GM19452 (cell line): ENCODE results near the gene SLC12A5.
"Not testable (repeated sequence)": the region's sequence is repeated elsewhere in the genome, so short reads cannot be mapped to it uniquely, and the experiment has no call there.

Source experiments
- ATAC-seq: cut with Tn5 transposase; IDR thresholded peaks from one replicate; pipeline ENCODE4 v1.9.1; 2021; ENCODE audit not compliant: unreplicated experiment

The SLC12A5 gene

GRCh38 chr20:46073443-46073842 is 44.4 kb downstream of the SLC12A5 start:
- no peak for ATAC-seq

DNA sequence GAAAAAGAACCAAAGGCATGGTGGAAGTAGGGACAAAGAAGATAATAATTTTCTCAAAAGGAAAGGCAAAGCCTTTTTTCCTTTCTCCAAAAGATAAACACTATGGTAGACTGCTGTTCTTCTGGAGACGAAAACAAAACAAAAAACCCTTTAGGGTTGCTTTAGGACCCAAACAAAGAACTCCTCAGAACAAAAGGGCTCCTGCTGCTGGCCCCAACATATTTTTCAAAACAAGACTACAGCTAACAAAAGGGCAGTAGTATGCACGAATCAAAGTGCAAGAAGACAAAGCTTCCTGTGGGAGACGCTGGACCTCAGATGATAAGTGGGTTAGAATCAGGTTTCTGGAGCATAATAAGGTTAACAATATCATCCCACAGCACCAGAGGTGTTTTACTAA is 45.0 kb downstream of the SLC12A5 start:
- ATAC-seq, result no peak

GRCh38 chr20:46076806-46077205 is 47.8 kb downstream of the SLC12A5 start:
- ATAC-seq, result no peak

DNA sequence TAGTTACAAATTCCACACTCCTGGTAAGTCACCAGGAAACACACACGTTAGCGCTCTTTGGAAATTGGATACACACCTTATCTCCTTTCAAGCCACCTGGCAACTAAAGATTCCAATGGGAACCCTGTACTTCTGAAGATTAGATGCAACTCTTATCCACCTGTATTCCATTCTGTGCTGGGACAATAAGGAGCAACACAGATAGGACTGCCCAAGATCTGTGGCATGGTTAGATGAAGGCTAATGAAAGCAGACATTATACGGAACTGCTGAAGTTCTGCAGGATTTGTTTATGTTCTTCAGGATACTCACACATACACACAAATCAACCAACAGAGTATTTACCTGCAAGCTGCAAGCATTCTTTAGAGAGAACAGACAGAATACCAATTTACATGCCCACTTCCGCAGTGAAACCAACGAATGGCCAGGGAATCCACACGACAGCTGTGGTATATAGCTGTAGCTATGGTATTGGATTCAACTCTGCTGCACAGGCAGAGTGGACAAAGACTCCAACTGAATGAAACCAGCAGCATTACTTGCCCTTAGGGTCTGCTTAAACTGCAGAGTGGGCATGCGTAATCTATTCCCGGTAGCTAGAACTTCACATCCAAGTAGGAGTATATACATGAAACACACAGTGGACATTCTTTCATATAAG is 48.8 kb downstream of the SLC12A5 start:
- no peak for ATAC-seq

DNA sequence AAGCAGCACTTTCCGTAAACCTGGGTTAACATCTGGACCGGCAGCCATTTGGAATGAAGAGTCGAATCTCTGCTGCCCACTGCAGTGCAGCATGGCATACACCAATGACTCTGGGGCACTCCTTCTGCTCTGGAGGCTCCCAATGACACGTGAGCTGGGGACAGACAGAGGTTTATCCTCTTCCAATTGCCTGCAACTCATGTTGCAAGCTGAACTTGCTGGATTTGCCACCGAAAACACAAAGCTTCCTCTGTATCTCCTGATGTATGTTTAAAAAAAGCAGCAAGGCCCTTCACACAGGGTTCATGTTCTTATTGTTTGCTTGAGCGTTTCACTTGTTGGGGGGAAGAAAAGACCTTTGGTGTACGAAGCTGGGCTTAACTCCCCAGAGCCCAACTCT is 49.9 kb downstream of the SLC12A5 start:
- ATAC-seq, result no peak

DNA sequence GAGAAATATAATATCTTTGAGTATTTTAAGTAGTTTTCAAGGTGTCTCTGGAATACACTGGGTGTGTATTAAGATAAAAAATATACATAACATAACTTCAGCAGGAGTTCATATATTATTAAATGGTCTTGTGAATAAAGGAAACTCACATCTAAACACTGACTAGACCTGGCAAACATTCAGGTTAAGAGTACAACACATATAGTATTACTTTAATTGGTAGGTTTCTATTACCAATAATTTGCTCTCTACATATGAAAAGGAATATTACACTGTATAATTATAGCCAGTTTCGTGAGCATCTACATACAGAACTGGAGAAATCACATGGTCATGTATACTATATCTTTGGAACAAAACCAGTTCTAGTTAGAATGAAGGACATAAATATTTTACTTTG is 52.1 kb downstream of the SLC12A5 start:
- ATAC-seq, result no peak

DNA sequence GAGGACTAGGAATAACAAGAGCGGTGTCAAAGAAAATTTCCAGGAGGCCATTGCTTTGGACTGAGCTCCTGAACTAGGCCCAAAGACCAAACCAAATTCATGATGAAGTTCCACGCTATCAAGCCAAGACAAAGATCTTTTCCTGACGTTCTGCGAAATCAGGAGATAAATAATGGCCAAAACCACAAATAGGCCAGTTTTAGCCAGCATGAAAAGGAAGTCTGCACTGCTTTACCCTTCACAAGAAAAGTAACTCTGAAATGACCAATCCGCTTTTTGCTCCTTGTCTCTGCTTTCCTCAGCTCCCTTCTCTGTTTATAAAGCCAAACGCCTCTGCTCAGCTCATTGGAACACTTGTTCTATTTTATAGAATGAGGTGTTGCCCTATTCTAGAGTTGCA is 54.1 kb downstream of the SLC12A5 start:
- ATAC-seq, result no peak

DNA sequence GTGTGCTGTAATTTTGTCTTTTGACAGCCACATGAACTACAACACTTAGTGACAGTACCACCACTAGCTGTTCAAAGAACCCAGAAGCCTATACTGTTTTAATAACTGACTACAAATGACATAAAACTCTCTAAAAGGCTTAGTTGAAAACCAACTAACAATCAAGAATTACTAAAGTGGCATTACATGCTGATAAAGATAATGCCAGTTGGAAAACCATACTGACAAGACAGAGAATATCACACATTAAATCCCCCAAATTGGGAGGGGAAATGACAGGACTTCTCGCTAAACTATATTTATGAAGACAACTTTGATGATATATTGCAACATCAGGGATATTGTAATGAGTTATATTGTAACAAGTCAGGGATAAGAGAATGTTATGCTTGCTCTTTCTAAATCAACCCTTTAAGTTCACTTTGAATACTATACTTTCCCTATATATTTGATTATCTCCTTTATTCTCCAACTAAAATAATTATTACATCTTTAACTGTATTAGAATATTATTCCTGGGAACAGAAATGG is 54.6 kb downstream of the SLC12A5 start:
- ATAC-seq, result no peak

- ATAC-seq, result no peak
Observed at GRCh38 chr20:46084805-46085178, 55.8 kb downstream of the SLC12A5 start.

GRCh38 chr20:46085179-46085851 is 56.3 kb downstream of the SLC12A5 start:
- ATAC-seq, result no peak

DNA sequence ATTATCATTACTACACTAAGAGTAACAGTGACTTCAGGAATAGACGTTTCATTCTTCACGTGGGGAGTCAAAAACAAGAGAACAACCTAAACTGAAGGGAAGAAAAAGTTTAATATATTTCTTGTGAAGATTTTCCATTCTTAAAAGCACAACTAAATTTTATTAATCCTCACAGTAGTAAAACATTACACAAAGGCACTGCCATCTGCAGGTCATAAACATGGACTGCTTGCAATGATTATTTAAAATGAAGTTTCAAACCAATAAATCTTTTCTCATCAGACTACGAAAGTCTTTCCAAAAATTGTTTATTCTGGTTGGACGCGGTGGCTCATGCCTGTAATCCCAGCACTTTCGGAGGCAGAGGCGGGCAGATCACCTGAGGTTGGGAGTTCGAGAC is 58.1 kb downstream of the SLC12A5 start:
- ATAC-seq, result no peak

- ATAC-seq, result no peak
Observed at GRCh38 chr20:46088409-46089166, 59.6 kb downstream of the SLC12A5 start.

DNA sequence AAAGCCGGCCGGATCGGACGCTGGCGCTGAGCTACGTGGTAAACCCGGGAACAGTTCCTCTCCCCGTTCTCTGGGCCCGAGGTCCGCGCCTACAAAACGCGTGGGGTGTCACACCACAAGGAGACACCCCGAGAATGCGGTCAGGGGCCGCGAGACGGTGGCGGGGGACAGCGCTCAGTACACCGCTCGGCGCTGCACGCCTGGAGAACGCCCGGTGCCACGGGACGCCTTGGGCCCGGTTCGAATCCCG is 60.1 kb downstream of the SLC12A5 start:
- peak; percentile 22 for ATAC-seq

DNA sequence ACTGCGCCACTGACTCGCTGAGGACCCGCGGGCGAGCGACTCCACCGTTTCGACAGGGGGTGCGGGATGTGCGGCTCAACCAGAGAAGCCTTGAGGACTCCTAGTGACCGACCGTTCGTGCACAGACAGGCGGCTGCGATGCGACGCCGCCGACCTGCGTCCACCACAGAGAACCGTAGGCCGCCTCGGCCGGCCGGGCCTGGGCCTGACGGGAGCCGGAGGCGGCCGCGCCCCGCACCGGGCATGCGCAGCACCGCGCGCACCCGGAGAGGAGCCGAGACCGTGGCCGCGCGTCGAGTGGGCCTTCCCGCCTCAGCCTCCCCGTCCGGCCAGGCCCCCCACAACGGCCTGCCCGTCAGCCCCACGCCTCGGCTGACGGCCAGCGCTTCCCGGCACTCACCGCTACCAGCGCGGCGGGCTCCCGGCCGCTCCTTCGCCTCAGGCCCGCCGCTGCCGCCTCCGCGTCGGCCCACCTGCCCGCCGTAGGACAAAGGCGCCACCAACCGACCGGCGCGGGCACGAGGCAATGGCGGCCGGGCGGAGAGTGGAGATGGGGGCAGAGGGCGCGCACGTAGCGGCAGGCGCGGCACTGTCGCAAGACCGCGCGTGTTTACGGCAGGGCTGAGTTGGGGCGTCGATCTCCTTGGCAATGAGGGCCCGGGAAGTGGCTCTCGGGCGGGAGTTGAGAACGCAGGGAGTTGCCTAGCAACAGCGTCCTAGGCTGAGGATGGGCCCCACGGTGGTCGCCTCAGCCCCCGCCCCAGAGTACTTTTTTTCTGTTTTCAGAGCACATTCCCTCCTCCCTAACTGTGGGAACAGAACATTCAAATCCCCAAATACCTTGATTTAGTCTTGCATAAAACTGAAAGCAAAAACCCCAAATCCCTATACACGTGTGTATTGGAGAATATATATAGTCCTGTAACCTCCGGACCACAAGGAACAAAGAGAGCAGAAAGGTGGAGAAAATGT is 60.7 kb downstream of the SLC12A5 start, which contains the start of gene NCOA5:
Gene NCOA5 (minus strand): TSS at position 546 of the 972 bp plus-strand sequence. CDS start 10,538 bp downstream, outside the sequence.
- peak; percentile 75 for ATAC-seq

- ATAC-seq, result not testable (repeated sequence)
Observed at GRCh38 chr20:46091622-46092535, 62.9 kb downstream of the SLC12A5 start.

GRCh38 chr20:46093531-46093930 is 64.5 kb downstream of the SLC12A5 start:
- no peak for ATAC-seq

- ATAC-seq, result no peak
Observed at GRCh38 chr20:46099491-46100287, 70.7 kb downstream of the SLC12A5 start.

- not testable (repeated sequence) for ATAC-seq
Observed at GRCh38 chr20:46100444-46100843, 71.4 kb downstream of the SLC12A5 start.

DNA sequence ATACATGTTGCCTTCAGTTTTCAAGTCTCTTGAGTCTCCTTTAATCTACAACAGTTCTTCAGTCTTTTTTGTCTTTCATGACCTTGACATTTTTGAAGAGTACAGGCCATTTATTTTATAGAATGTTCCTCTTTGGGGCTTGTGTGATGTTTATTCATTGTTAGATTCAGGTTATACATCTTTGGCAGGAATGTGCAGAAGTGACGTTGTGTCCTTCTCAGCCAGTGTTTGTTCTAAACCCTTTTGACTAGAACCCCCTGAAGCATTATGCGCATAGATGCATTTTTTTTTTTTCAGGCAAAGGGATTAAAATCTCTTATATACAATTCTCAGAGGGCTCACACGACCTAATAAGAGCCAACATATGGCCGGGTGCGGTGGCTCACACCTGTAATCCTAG is 72.0 kb downstream of the SLC12A5 start:
- no peak for ATAC-seq
